ENCODE results near the gene MEGF9.
"Not testable (repeated sequence)": the region's sequence is repeated elsewhere in the genome, so short reads cannot be mapped to it uniquely, and the experiment has no call there.

Gene MEGF9

GRCh38 chr9:120571443-120572257, 142.6 kb downstream of the MEGF9 start:
- DNase-seq (ENCODE audit: low read depth): no peak

DNA sequence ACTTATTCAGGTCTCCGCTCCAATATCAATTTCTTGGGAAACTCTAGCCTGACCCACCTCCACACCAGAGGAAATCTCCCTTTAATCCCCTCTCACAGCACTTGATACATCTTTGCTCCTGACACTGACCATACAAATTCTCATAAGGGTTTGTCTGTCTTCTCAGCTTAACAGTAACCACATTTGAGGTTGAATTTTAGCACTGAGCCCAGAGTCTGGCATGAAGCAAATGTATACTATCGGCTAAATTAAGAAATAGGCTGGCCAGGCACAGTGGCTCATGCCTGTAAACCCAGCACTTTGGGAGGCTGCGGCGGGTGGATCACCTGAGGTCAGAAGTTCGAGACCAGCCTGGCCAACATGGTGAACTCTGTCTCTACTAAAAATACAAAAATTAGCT, 144.0 kb downstream of the MEGF9 start:
- DNase-seq (ENCODE audit: low read depth): no peak

GRCh38 chr9:120569556-120569955, 144.7 kb downstream of the MEGF9 start:
- no peak for DNase-seq (ENCODE audit: low read depth)

DNA sequence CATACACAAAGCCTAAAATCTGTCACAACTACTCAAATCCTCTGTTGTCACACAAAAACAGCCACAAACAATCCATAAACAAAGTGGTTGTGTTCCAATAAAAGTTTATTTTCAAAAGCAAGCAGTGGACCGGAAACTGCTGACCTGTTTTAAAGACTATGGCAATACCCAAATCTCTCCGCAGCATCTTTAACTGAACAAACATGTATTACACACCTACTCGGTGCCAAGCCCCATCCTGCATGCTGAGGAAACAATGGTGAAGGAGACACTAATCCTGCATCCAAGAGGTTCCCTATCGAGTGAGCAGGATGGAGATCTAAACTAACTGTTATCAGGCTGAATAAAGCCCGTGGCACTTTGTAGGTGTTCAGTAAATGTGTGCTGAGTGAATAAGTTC, 145.5 kb downstream of the MEGF9 start:
- DNase-seq (ENCODE audit: low read depth): no peak

DNA sequence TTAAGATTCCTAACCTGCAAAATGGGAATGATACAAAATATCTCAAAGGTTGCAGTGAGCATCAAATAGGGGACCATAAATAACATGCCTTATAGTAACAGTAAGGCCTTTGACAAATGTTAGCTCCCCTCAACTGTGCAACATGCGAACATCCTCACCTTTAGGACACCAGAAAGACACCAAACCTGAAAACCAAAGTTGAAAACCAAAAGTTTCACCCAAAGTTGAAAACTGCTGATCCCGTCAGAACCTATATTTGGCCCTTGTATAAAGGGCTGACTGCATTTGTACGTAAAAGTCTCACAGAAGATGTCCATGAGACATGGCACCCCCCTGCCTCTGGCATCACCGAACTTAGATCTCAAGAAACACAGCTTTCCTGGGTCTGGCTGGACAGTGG, 146.4 kb downstream of the MEGF9 start:
- no peak for DNase-seq (ENCODE audit: low read depth)

GRCh38 chr9:120567081-120567480, 147.2 kb downstream of the MEGF9 start:
- DNase-seq (ENCODE audit: low read depth): no peak

GRCh38 chr9:120564589-120564988, 149.7 kb downstream of the MEGF9 start:
- no peak for DNase-seq (ENCODE audit: low read depth)

- no peak for DNase-seq (ENCODE audit: low read depth)
These were observed 151.3 kb downstream of the MEGF9 start for GRCh38 chr9:120562861-120563443.

GRCh38 chr9:120561709-120562108, 152.6 kb downstream of the MEGF9 start:
- no peak for DNase-seq (ENCODE audit: low read depth)

GRCh38 chr9:120559546-120559945, 154.7 kb downstream of the MEGF9 start:
- no peak for DNase-seq (ENCODE audit: low read depth)

GRCh38 chr9:120558454-120558853, 155.8 kb downstream of the MEGF9 start:
- DNase-seq (ENCODE audit: low read depth): no peak

DNA sequence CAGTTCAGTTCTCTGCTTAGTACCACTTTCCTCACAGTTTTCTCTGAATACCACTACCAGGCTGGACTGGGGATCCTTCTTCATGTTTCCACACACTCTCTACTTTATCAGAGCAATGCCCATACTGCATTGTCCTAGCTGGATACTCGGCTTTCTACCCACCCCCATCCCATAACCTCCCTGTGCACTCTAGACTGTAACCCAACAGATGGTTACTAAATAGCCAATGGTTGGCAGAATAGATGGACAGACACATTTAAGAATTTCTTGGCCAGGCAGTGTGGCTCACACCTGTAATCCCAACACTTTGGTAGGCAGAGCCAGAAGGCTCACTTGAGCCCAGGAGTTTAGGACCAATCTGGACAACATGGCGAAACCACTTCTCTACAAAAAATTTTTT, 157.1 kb downstream of the MEGF9 start:
- DNase-seq (ENCODE audit: low read depth): no peak

DNA sequence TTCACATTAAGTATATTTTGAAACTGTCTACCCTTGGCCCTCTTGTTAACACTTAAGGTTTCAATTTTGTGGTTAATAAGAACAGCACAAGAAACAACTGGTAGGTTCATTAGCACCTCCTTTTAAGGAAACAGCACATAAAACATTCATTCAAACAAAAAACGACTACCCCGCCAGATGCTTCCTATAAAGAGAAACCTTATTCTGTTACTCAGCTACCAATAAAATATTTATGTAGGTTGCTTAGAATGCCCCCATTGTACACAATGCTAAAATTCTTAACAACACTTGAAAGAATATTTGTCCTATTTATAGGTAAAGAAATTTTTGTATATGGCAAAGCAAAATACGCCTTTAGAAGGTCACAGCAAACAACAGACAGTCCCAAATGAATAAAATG, 157.5 kb downstream of the MEGF9 start:
- no peak for DNase-seq (ENCODE audit: low read depth)

- no peak for DNase-seq (ENCODE audit: low read depth)
These were observed 158.4 kb downstream of the MEGF9 start for GRCh38 chr9:120555839-120556238.

DNA sequence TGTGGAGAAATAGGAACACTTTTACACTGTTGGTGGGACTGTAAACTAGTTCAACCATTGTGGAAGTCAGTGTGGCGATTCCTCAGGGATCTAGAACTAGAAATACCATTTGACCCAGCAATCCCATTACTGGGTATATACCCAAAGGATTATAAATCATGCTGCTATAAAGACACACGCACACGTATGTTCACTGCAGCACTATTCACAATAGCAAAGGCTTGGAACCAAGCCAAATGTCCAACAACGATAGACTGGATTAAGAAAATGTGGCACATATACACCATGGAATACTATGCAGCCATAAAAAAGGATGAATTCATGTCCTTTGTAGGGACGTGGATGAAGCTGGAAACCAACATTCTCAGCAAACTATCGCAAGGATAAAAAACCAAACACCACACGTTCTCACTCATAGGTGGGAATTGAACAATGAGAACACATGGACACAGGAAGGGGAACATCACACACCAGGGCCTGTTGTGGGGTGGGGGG, 162.0 kb downstream of the MEGF9 start:
- DNase-seq (ENCODE audit: low read depth): not testable (repeated sequence)

Measured in stimulated activated CD4-positive, alpha-beta T cell treated with anti-CD3 and anti-CD28 coated beads, Interleukin-2, amount 100 ng/mL, for 4 hours (primary cell).